T1000 (cell line): ENCODE results near the gene GNG12.

Source experiments
- DNase-seq: peaks from one replicate; lab custom pipeline; 2025; ENCODE audit warnings: mixed read lengths; lab: John Stamatoyannopoulos, UW

Gene GNG12

DNA sequence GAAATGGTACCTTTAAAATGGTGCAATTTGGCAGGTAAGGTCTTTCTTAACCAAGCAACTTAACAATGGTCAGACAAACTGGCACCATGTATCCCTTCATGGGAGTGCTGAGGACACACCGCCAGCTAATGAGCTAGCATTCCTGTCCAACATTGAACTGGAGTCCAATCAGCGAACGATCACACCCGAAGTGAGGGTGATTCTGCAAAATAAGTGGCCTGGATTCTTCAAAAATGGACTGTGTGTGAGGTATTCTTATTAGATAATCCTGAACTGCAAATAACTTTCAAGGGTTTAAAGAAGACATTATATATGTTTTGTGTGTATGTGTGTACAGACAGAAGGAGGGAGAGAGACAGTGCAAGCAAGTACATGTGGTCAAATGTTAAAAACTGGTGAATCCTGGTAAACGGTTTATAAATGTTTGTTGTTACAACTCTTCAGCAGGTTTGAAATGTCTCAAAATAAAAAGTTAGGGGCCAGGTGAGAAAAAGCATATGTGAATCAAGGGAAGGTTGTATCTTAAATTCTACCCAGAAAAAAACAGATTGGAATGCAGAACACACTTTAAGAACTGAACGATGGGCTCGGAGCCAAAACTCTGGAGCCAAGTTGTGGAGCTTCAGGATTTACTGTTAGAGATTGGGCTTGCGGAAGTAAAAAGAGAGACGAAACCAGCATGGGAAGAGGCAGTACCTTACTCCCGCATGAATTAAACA is 127.4 kb downstream of the GNG12 start:
- no peak for DNase-seq

DNA sequence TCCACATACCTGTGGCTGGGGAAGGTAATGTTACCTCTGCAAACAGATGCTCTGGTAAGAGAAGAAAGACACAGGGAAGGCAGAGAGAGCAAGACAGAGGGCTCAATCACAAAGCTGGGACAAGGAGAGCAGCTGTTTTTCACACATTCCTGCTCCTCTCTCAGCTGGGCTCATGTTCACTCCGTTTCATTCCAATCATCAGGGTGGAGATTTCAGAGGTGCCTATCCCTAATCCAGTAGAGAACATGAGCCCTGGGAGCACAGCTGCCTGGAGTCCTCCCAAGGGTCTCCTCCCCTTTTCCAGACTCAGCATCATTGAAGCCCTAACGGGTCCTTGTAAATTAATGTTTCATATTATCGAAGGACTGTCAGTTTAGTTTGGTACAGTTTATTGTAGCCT is 128.9 kb downstream of the GNG12 start:
- DNase-seq = no peak

DNA sequence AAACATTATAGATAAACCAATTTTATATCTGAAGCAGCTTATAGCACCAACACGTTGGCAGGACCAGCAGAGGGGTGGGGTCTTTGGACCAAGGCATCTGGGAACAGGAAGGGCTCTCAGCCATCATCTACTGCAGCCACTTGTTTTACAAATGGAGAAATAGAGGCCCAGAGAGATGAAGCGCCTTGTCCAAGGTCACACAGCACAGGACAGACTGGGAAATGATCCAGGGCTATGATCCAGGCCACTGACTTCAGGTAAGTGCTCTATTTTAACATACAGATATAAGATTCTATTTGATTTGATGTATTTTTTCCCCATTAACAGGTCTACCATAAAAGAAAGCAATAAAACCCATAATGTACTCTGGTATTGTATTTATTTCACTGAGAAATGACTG is 131.4 kb downstream of the GNG12 start:
- DNase-seq = no peak

DNA sequence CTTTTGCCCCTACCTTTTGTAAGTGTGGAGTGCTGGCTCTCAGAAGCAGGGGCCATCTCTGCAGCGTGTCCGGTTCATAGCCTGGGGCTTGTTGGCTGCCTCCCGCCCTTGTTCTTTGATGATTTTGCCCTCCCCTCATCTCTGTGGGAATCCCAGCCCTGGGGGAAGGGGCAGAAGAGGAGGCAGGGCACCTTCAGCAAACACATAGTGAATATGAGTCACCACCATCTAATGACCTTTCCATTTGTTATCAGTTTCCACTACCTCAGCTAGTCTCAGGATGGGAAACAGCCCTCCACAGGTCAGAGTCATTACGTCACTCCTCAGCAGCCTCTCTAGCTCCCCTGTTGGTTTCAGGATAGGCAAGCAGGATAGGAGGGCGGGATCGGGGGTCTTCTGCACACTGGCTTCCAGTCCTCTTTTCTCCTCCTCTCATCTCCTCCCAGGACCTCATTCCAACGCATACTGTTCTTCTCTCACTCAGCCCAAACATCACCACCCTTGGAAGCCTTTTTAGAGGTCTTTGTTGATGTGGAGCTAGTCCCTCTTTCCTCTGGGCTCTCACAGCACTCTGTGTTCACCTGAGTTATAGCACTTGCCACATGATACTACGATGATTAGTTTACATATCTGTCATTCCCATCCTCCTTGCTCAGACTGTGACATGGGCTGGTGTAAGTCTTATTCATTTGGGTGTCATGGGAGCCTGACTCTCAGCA is 132.4 kb downstream of the GNG12 start:
- DNase-seq = peak; percentile 61

DNA sequence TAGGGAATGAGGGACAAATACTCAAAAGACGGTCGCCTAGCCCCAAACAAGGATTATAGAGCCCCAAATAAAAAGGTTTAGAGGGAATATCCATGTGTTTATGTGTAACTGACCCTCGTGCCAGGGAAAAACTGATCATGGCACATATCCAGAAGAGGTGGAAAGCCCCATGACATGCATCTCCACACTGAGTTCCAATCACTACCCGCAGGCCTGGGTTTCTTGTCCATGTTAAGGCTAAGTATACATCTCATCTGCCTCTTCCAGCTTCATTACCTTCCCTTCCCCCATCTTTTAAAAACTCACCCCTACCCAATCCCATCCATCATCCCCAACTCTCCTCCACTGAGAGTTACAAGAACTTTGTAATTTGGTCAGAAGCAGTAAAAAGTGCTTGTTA is 133.0 kb downstream of the GNG12 start:
- DNase-seq = no peak

DNA sequence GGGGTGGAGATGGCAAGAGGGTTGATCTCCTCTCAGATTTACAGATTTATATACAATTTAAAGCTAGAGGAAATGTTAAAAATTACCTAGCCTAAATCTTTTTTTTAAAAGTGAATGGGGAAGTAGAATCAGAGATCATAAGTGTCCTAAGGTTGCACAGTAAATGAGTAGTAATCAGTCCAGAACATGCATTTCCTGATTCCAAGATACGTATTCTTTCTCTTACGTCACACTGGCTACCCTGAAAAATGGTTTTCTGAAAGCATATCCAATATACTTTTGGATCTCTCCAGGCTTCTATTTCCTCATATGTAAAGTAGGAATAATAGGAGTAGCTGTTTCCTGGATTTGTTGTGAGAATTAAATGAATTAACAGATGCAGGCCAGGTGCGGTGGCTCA is 136.6 kb downstream of the GNG12 start:
- no peak for DNase-seq

DNA sequence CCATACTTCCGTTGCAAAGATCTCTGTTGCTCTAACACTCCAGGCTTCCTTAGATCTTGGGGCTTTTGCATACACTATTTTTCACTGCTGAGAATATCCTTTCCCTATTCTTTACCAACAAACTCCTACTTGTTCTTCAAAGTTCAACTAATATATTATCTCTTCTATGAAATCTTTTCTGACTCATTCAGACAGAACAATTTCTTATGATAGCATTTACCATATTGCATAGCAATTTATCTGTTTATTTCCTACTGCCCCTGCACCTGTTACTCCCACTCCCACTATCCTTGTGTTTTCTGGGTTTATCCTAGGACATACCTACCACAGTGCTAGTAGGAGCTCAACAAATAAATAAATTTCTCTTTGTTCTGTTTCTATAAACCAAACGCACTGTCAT is 137.3 kb downstream of the GNG12 start:
- DNase-seq = no peak

DNA sequence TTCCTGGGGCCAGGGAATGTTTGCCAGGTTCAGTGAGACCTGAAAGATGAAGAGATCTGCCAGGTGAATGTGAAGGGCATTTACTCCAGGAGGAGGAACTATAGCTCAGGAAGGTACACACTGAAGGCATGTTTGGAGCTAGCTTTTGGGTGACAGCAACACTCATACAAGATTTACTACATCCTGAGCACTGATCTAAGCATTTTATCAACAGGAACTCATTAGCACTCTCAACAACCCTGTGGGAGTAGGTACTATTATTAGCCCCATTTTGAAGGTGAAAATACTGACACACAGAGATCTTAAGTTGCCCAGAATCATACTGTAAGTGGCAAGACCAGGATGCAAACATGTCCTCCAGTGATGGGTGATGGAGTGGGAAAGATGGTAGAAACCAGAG is 141.6 kb downstream of the GNG12 start:
- no peak for DNase-seq

DNA sequence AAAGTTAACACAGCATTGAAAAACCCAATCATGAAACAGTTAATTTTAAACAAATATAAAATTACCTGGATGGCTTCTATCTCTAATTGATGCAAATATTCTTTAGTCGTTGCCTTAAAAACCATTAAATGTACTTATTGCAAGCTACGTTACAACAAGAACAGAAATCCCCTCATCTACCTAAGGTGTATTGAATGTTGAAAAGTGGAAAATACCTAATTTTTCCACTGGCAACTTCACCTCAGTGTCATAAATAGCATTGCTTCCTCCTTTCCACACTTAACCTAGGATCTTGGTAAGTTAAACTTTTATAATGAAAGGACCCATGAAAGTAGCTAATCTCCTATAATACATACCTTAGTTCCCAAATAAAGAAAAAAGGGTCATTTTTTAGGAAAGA is 142.9 kb downstream of the GNG12 start:
- no peak for DNase-seq

DNA sequence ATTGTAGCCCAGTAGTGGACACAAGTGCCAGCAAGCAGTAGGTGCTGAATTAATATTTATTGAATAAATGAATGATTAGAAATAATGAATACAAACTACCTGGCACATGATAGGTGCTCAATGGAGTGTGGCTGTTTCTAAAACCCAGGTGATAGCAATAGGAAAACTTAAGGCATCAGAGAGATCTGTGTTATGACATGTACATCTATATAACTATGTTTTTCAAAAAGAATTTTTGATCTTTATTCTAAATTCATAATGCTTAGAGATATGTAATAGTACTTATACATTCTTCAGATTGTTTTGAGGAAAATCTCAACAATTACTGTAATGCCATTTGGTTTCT is 143.3 kb downstream of the GNG12 start:
- DNase-seq = no peak

DNA sequence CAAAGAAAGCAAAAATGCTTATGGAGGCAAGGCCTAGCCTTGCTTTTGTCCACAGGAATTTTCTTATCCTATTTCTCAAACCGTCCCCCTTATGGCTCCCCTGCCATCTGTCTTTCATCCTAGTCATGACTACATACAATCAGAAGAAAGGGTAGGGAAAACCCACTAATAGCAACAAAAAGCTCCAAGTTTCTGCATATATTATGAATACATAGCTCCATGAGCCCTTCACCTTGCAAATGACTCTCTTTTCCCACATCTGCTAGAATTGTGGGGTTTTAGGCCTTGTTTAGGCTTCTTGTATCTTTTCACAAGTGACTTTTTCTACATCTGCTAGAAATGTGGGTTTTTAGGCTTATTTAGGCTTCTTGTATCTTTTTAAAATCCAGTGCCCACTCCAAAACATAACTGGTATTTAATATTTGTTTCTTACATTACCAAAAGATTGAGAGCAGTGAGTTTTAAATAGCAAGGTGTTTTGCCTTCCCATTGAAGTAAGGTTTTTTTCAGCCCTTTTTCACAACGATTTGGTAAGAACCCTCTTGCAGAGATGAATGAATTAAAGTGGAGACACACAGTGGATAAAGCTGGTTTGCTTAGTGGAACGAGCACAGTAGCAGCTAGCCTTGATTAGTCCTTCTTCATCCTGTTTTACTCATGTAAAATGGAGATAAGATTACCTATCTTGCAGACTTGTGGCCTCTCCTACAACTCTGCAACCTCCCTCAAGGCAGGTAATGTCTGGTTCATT is 143.8 kb downstream of the GNG12 start:
- DNase-seq = no peak

DNA sequence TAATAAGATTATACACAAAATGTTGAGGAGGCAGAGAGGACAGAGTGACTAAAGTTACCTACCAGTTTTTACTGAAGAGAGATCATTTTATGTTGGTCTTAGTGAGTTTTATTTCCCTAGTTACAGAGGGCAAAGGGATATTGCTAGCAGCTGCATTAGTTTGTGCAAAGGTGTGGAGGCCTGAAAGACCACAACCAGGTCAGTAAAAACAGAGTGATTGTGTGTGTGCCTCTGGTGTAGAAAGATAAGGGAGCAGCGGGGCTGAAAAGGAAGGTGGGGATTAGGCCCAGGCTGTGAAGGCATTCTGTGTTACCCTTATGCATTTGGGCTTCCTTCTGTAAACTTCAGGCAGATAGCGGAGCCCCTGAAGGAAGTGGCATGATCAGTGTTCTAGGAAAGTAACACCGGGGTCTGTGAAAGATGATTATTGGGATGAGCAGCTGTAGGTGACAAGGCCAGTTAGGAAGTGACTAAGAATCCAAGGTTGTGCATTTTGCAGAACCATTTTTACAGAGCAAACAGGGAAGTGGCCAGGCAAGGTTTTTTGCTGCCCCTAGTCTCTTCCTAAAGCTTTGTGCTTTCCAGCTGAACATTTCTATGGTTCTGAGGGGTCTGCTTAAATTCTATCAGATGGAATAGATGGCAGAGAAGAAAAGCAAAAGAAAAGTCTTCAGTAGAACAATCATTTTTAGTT is 144.6 kb downstream of the GNG12 start:
- no peak for DNase-seq

DNA sequence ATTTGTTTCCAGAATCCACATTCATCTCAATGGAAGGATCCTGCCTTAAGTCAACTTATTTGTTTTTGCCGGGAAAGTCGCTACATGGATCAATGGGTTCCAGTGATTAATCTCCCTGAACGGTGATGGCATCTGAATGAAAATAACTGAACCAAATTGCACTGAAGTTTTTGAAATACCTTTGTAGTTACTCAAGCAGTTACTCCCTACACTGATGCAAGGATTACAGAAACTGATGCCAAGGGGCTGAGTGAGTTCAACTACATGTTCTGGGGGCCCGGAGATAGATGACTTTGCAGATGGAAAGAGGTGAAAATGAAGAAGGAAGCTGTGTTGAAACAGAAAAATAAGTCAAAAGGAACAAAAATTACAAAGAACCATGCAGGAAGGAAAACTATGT is 145.6 kb downstream of the GNG12 start:
- peak; percentile 19 for DNase-seq

DNA sequence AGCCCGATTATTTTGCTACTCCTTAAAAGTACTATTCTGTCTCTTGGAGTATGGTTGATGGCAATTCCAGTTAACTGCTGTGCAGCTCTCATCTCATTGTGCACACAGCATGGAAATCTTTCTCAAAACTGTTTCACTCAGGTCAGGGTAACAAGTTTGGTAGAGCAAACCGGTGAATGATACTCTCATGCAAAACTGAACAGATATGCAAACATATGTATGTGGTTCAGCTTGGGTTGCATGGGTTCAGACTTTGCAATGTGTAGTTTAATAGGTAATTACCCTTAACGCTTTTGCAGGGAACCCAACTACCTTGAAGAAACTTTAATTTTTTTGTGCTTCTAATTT is 146.1 kb downstream of the GNG12 start:
- no peak for DNase-seq

DNA sequence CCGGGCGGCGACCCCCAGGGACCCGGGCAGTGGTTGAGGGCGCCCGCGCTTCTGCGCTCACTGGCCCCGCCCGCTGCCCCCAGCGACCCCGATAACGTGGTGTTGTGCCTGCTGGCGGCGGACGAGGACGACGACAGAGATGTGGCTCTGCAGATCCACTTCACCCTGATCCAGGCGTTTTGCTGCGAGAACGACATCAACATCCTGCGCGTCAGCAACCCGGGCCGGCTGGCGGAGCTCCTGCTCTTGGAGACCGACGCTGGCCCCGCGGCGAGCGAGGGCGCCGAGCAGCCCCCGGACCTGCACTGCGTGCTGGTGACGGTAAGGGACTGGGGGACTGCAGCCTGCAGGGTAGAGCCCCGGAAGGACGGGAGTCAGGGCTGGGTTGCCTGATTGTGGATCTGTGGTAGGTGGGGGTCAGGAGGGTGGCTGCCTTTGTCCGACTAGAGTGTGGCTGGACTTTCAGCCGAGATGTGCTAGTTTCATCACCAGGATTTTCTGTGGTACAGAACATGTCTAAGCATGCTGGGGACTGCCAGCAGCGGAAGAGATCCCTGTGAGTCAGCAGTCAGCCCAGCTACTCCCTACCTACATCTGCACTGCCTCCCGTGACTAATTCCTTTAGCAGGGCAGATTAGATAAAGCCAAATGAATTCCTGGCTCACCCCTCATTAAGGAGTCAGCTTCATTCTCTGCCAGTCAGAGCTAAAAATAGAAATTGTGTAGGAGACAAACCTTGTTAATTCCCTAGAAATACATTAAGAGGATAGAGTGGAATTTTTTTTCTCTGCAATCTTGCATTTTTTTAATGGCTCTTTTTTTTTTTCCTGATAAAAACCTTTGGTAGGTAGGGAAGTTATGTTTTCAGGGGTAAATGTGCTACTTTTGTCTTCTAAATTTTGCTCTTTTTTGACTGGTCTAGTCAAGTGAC is 146.7 kb downstream of the GNG12 start:
- peak; percentile 83 for DNase-seq

DNA sequence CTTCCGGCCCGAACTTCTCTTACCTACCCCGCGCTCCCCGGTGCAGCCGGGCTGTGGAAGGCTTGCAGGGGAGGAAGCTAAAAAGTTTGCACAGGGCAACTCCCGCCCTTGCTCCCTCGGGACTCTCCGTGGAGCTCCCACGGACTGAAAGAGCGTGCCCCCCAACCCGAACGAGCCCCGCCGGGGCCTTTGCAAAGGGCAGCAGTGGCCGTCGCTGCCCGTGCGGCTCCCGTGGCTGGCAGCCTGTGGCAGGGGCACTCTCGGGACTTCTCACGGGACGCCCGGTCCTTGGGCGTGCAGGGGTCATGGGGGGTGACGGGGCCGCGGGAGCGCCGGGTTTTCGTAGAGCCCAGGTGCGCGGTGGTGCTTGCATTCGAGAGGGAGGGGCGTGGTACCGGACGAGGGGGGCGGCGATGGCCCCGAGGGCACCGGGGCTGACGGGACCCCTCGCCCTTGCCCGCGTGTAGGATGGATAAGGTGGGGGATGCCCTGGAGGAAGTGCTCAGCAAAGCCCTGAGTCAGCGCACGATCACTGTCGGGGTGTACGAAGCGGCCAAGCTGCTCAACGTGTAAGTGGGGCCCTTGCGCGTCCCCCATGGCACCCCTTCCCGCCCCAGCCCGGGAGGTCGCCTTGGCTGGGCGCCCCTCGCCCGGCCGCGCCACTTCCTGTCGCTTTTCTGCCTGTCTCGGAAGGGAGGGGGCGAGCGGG is 147.6 kb downstream of the GNG12 start:
- no peak for DNase-seq

DNA sequence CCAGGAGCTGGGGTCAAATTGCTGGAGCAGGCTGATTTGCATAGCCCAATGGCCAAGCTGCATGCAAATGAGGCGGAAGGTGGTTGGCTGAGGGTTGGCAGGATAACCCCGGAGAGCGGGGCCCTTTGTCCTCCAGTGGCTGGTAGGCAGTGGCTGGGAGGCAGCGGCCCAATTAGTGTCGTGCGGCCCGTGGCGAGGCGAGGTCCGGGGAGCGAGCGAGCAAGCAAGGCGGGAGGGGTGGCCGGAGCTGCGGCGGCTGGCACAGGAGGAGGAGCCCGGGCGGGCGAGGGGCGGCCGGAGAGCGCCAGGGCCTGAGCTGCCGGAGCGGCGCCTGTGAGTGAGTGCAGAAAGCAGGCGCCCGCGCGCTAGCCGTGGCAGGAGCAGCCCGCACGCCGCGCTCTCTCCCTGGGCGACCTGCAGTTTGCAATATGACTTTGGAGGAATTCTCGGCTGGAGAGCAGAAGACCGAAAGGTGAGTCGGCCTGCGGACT is 148.2 kb downstream of the GNG12 start, which contains the start of gene GADD45A:
Gene GADD45A (plus strand): TSS at position 135 of the 491 bp plus-strand sequence. CDS start 294 bp downstream, at position 429.
- DNase-seq = peak; percentile 98

DNA sequence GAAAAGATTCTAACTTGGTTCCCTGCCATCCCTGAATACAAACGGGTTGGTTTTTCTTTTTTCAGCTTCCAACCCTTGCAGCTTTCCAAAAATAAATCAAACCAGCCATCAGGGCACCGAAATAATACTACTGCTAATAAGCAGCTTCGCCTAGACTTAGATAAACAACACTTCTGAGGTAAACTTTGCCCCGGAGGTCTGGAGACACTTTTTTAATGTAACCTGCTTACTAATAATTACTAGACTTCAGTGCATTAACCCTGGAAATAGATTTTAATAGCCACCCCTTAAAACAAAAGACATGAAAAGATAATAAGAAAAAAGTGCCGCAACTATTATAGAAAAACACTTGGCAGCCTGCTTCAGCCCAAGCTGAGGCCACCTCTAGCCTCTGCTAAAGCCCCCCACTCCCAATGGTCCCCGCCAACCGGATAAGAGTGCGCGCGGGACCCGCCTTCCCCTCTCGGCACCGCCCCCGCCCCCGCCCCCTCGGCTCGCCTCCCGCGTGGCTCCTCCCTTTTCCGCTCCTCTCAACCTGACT is 148.7 kb downstream of the GNG12 start:
- no peak for DNase-seq

DNA sequence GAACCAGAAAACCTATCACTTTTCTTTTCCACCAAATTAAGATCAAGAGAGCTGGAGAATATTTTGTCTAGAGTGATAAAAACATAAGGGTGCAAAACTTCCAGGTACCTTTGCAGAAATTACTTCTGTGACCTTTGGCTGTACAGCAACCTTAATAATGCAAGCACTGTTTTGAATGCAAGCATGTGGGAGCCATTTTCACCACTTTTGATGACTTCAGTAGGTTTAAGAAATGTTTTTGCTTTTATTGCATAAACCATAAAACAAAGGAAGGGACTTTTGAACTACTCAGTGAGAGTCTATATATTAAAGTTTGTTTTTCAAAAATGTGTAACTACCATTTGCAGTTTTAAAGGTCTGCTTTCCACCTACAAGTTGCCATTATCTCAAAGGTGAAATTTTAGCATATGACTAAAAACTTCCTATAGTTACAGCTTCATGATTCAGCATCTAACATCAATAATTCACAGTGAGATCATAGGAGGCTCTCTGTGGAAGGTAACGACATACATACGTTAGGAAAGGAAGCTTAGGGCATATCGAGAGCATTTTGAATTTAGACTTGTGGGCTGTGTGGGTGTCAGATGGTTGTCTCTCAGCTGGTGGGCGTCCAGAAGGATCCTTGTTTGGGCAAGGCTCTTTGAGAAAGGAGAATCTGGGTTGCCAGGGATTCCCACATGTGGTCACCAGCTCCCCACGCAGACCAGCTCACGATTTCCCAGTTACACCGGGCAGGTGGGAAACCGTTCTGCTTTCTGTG is 149.3 kb downstream of the GNG12 start:
- no peak for DNase-seq

DNA sequence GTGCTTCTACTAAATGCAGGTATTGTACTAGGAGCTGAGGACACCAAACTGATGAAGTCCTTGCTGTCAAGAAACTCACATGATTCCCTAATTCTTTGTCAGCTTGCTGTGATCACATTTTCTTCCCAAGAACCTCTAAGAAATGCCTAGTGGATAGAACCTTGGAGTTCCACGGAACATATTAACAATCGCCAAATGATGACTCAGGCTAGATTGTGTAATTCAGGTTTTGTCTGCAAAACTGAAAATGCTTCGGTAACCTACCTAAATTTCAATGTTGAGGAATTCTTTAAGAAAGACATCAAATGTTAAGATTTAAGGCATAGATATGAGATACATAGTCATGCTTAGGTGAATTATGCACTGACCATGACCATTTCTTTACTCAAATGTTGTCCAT is 150.0 kb downstream of the GNG12 start:
- DNase-seq = no peak
